Activated CD4-positive, alpha-beta T cell treated with anti-CD3 and anti-CD28 coated beads, Interleukin-2, amount 50 U/mL, for 4 hours (primary cell): Measurements from ENCODE around the gene TANC1.

Source experiments
- DNase-seq, 2 experiments: peaks; one replicate each; pipeline ENCODE4 v3.0.0-alpha.2; 2020

The TANC1 gene

DNA sequence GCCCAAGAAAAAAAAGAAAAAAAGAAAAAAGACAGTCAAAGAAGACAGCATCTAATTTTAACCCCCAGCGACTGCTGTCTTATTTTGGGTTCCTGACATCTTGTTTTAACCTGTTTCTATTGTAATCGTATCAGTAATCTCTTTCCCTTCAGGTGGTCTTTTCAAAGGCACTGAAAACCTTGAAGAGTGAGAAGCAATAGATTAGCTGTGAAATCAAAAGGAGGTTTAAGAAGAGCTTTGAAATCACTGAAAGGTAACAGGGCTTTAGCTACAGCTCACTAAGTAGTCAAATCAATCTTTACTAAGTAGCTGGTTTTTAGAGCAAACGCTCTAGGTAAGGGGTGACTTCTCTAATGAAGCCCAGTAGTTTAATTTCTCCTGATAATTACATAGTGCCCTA, 5.4 kb upstream of the TANC1 start:
- DNase-seq: no peak

DNA sequence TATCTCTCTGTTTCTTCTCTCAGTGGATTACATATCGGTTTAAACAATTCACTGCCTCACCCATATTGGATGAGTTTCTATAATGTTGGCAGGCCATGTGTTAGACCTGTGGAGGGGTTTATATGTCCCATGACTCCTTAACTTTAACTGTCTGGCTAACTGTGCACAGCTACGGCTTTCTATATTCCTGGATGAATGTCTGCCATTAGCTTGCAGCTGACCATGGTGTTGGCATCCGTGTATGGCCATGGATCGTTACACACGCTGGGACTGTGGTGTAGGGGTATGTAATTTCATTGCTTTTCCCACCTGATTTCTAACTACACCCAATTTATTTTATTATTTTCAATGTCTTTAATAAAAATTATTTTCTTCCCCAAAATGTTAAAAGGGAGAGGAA, 3.3 kb upstream of the TANC1 start:
- no peak for DNase-seq

DNA sequence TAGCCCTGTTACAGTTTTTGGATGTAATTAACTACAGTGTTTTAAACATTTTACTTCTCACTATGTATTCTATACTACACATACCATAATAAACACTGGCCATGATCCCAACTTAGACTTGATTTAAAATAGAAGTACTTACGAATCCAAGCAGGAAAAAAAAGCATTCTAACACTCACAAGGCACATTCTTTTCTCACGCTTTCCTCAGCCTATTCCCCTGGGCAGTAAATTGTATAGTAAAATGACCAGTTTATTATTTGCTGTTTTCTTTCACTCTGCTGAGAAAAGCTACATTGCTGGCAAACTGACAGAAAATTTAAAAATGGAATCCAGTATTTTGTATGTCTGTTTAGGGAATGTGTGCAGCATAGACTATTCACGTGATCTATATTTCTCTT, 2.8 kb upstream of the TANC1 start:
- DNase-seq: no peak

DNA sequence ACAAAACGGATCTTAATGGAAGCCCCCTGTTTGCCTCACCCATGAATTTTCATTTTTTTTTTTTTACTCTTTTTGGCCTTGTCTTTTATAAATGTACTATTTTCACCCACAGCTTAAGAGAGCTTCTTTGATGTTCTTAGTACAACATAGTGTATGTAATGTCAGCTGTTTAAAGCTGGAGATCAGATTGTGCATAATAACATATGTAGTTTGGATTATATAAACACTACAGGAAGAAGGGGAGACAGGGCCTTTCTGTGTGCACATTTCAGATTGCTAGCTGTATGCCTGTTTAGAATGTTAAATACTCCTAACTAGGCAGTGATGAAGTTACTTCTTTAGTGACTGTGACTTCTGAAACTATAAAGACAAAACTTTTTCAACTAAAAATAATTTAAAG, 2.1 kb upstream of the TANC1 start:
- DNase-seq: no peak

DNA sequence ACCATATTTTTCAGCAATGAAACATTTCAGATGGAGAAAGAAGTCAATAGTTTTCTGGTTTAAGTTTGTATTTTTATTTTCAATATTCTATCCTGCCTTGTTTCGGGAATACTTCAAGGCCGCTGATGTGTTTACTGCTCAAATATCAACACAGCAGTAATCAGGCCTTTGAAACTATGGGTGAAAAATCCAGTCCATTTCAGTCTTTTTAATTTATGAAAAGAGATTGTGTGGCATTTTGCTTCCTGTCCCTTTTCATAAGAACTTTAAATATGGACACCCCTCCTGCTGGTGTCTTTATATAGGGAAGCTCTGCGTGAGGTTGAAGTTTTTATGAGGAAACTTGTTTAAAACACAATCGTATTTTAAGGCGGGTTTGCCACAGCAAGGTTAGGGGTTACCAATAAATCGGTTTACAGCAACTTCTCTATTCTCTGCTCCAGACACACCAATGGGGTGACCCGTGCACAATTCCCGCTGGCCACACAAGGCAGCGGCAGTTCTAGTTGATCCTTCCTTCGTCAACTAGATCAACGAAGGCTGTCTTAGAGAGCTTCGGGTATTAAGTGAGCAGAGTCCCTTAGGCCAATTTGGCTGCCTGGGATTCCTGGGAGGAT, 1.2 kb upstream of the TANC1 start:
- DNase-seq: no peak

GRCh38 chr2:158967731-158968395, 577 bp upstream of the TANC1 start:
- DNase-seq: no peak

DNA sequence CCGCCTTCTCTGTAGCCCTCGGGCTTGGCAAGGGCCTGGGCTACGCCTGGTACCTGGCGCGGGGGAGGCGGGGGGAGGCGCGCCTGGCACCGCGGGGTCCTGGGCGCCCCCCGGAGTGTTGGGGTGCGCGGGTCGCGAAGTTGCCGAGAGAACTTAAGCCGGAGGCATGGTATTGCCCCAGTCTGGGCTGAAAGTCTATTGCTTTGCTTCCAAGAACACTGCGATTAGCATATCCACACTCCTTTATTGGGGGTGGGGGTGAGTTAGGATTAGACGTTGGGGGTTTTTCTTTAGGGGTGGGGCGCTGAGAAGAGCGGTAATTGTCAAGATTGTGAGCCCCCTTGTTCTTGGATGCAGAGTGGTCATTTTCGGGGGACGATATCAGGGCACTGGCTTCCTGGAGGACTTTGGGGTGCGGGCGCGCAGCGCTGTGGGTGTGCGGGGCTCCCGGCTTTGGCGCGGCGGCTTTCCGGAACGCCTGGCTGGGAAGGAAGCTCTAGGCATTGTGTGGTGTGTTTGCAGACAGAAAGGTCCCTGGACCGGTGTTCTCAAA, 798 bp downstream of the TANC1 start:
- DNase-seq: no peak

DNA sequence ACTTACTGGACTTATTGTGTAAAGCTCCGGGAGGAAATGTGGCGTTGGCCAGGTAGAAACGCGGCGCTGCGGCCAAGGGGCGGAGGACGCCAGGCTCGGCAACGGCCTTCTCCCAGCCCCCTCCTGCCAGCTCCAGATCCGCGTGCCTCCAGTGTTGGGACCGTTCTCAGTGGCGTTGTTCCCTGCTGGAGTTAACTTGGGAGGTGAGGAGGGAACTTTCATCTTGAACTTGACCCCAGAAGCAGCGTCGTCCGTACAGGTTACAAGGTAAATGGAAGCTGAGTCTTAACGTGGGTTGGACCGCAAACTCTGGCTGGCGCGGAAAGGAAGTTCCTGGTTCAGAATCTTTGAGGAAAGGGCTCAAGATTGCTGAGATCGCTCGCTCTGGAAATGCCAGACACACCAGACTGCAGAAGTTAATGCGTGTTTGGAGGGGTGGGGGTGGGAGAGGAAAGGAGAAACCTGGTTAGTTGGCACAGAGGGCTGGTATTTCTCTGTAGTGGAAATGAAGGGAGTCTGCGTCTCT, 1.3 kb downstream of the TANC1 start:
- no peak for DNase-seq

GRCh38 chr2:158970241-158970751, 1.9 kb downstream of the TANC1 start:
- DNase-seq: no peak

DNA sequence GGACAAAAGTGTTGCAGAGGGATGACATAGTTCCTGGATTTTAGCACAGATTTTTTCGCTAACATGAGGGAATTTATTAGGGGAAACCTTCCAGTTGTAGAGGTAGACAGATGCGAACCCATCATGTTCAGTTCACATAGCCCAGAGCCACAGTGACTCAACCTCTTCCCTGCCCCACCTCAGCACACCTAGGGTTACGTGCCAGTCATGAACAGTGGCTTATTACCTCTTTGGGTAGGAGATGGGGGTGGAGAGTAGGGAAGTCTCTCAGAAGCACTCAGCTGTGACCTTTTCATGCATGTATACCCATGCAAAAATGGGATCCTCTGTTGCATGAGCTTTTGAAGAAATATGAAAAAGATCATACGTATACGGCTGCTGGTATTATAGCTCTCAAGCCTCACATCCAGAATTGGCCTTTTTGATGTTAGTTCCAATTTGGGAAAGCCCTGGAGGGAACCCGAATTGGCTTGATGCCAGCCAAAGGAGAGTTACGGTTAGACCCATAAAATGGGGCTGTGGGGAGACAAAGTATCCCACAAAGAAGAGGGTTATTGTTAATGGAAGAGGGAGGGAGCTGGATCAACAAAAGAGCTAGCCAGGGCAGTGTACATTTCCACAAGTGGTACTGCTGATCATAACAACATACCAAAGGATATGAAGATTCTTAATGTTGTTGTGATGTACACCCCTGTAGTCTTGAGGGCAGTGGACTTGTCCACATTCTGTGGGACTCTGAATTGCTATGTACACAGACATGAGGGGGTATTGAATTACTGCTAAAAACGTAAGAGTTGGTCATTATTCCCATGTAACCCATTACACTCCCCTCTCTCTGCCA, 4.9 kb downstream of the TANC1 start:
- DNase-seq: no peak

GRCh38 chr2:158975271-158975921, 7.0 kb downstream of the TANC1 start:
- no peak for DNase-seq

GRCh38 chr2:158979772-158980171, 11.3 kb downstream of the TANC1 start:
- DNase-seq: no peak

DNA sequence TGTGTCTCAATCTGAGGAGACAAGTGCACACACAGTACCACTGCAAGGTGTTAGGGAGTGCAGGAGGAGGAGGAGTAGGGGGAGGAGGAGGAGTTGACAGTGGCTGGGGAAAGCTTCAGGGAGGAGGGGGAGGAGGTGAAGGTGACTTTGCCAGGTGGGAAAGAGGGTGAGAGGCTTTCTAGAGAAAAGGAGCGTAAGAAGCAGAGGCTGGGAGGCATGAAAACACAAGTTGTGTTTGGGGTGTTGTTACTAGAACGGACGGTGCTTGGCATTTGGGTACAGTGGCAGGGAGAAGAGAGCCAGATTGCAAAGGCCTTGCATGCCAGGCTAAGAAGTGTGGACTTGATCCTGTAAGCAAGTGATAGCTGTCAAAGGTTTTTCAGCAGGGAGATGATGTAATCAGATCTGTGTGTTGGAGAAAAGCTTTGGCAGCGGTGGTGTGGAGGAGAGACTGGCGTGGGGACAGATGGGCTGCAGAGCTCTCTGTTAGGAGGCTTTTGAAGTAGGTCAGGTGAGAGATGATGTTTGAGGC, 16.2 kb downstream of the TANC1 start:
- no peak for DNase-seq

DNA sequence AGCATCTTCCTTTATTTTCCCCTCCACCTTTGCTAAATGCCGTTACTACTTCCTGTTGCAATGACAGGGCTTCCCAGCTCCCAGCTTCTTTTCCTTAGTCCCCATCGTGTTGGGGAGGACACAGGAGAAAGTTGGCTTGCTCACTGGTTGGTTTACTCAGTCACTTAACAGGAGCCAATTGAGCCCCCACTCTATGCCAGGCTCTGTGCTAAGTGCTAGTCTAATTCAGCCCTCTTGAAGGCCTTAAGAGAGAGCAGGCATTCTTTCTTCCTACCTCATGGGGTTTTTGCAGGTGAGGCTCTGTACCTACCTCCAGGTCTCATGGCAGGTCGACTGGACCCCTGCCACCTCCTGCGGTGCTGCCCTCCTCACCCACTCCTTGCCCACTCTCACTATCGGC, 20.1 kb downstream of the TANC1 start:
- DNase-seq: no peak

- DNase-seq: no peak
Measured at GRCh38 chr2:158989165-158989564, 20.7 kb downstream of the TANC1 start.

- DNase-seq: no peak
Measured at GRCh38 chr2:158990397-158991214, 22.2 kb downstream of the TANC1 start.

GRCh38 chr2:158993030-158993429, 24.6 kb downstream of the TANC1 start:
- no peak for DNase-seq

GRCh38 chr2:158993721-158994587, 25.5 kb downstream of the TANC1 start:
- DNase-seq: no peak

DNA sequence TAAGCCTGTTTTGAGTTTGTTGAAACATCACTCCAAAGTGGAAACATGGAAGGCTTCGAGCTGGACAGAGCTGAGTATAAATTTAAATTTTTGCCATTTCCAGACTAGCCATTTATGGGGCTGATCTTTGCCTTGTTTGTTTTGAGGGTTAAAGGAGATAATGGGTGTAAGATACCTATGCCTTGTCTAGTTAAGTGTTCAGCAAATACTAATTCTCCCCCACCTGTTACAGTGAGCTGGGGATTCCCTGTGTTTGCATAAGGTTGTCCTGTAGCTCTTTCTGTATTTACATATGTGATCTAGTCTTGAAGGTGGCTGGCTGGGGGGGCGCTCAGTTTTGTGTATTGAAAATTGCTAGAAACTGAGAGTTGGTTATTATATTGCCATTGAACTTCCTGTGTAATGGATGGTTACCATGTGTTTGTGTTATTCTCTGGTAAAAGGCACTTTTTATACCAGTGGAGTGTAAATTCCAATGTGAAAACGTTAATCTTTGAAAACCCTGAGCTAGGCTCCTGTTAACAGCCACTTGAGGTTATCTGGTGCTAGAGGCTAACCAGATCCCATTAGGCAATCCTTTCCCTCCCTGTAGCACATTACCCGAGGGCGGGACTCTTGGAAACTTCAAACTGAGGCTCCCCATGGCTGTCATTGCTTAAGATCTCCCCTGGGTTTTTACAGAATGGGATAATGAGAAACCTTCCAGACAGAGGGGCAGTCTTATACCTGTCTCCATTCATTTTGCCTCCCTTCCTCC, 26.7 kb downstream of the TANC1 start:
- DNase-seq: no peak

DNA sequence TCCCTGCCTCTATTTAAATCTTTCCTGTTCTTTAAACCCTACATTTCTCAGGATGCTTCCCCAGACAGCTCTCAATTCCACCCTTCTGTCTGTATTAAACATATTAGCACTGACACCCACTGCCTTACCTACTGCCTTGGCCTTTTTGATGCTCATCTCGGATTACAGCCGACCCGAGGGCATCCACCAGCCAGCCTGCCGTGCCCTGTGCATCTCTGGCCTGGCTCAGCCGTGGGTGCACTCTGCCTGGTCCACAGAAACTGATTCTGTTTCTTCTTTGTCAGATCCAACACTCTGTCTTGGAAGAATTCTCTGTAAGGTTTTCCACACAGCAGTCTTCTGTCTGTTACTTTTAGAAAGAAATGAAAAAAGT, 27.2 kb downstream of the TANC1 start:
- DNase-seq: no peak
